ENCODE measurements around the gene ZFYVE21. TPM values are rescaled to one million over a fixed set of nuclear protein-coding genes. Genes with fewer than 3 reads are reported as not detected.

ZFYVE21 gene
- total RNA-seq, 1 donor from 2014 or later = 53.9 TPM

DNA sequence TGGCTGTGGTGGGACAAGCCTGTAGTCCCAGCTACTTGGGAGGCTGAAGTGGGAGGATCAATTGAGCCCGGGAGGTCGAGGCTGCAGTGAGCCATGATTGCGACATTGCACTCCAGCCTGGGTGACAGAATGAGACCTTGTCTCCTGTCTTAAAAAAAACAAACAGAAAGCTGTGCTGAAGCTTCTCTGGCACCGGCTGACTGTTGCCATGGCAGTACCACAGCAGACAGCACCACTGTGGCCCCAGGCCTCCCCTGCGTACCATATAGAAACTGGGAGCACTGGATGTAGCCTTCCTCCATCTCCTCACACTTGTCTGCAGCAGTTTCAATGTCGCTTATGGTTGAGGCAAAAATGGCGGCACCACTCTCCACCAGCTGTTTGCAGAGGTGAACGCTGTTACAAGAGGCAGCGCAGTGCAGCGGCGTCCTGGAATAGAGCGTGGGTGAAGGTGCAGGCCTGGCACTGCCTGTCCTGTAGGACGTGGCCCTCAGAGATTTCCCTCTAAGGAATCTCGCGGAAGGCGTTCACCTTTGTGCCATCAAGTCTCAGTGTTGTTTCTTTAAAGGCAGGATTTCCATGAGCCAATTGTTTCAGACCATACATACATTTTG is 21.9 kb downstream of the ZFYVE21 start:
- Histone ChIP-seq H3K27me3 (ENCODE audit: control insufficient read depth, insufficient read depth, low read length) (no peaks in the 10 kb centered on the region), H3K36me3 (ENCODE audit: control insufficient read depth, insufficient read depth, low read length) (peaks cover 3% of the 10 kb centered on the region), H3K4me3 (ENCODE audit: low read depth, low read length) (no peak overlapping the region)
- no peak for DNase-seq (ENCODE audit: low read depth)
- TF ChIP-seq, protein P1, sequence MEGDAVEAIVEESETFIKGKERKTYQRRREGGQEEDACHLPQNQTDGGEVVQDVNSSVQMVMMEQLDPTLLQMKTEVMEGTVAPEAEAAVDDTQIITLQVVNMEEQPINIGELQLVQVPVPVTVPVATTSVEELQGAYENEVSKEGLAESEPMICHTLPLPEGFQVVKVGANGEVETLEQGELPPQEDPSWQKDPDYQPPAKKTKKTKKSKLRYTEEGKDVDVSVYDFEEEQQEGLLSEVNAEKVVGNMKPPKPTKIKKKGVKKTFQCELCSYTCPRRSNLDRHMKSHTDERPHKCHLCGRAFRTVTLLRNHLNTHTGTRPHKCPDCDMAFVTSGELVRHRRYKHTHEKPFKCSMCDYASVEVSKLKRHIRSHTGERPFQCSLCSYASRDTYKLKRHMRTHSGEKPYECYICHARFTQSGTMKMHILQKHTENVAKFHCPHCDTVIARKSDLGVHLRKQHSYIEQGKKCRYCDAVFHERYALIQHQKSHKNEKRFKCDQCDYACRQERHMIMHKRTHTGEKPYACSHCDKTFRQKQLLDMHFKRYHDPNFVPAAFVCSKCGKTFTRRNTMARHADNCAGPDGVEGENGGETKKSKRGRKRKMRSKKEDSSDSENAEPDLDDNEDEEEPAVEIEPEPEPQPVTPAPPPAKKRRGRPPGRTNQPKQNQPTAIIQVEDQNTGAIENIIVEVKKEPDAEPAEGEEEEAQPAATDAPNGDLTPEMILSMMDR (IDR thresholded peaks at IDR 0.05; ENCODE audit: insufficient read depth, low read length, poor library complexity, severe bottlenecking) = no peak

GRCh38 chr14:103738166-103738565 is 22.6 kb downstream of the ZFYVE21 start:
- peaks cover 2% of the 10 kb centered on the region for H3K36me3 ChIP-seq (ENCODE audit: control insufficient read depth, insufficient read depth, low read length)
- DNase-seq (ENCODE audit: low read depth) = no peak

DNA sequence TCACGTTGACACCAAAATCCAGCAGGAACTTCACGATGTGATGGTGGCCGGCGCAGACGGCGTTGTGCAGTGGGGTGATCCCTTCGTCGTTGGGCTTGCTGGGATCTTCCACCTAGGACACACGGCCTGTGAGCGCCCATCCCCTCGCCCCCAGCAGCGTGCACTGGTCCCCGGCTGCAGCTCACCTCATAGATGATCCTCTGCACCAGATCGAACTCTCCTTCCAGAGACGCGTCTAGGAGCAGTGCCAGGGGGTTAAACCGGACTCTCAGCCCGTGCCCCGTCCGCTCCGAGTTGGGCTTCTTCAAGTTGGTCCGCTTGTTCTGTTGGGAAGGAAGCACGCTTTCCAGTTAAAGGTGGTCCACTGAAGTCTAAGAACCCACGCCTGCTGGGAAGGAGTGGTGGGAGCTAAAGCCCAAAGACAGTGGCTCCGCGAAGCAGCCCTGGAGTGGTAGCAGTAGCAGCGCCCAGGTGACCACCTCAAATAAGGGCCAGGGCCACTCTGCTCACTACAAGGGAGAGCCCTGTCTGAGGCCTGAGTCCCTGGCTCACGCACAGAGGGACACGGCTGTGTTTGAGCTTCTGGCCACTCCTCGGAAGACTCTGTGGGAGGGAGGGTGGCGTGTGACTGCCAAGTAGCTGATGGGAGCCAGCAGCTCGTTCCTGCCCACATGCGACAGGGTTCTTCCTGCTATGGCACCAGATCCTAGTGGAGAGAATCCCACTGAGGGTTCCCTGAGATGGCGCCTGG is 23.3 kb downstream of the ZFYVE21 start:
- DNase-seq (ENCODE audit: low read depth) = no peak
- peaks cover 2% of the 10 kb centered on the region for H3K36me3 ChIP-seq (ENCODE audit: control insufficient read depth, insufficient read depth, low read length)
- TF ChIP-seq, protein P1 (IDR thresholded peaks at IDR 0.05; ENCODE audit: insufficient read depth, low read length, poor library complexity, severe bottlenecking) = no peak
- no peaks in the 10 kb centered on the region for H3K27me3 ChIP-seq (ENCODE audit: control insufficient read depth, insufficient read depth, low read length)
- H3K4me3 ChIP-seq (ENCODE audit: low read depth, low read length) = no peak overlapping the region

More at GRCh38 chr14:103738166-103738565, 22.6 kb downstream of the ZFYVE21 start:
- TF ChIP-seq, protein P1 (IDR thresholded peaks at IDR 0.05; ENCODE audit: insufficient read depth, low read length, poor library complexity, severe bottlenecking) = no peak
- no peak overlapping the region for H3K4me3 ChIP-seq (ENCODE audit: low read depth, low read length)
- H3K27me3 ChIP-seq (ENCODE audit: control insufficient read depth, insufficient read depth, low read length) = no peaks in the 10 kb centered on the region

DNA sequence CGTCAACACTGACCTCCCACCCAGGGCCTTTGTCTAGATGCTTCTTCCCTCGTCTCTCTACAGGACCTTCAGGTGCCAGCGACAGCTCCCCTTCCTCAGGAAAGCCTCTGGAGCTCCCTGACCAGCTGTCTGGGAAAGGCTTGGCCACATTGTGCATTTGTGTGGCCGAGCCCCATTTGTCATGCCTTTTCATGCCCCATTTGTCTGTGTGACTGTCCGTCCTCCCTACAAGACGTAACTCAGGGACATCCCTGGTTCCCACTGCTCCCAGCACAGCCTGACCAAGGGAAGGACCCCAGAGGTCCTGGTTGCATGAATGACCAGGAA is 23.8 kb downstream of the ZFYVE21 start:
- DNase-seq (ENCODE audit: low read depth) = no peak
- Histone ChIP-seq H3K36me3 (ENCODE audit: control insufficient read depth, insufficient read depth, low read length) (peaks cover 2% of the 10 kb centered on the region), H3K27me3 (ENCODE audit: control insufficient read depth, insufficient read depth, low read length) (no peaks in the 10 kb centered on the region), H3K4me3 (ENCODE audit: low read depth, low read length) (no peak overlapping the region)
- TF ChIP-seq, protein P1 (IDR thresholded peaks at IDR 0.05; ENCODE audit: insufficient read depth, low read length, poor library complexity, severe bottlenecking) = no peak

GRCh38 chr14:103739793-103740501 is 24.3 kb downstream of the ZFYVE21 start:
- Histone ChIP-seq H3K27me3 (ENCODE audit: control insufficient read depth, insufficient read depth, low read length) (no peaks in the 10 kb centered on the region), H3K36me3 (ENCODE audit: control insufficient read depth, insufficient read depth, low read length) (peaks cover 2% of the 10 kb centered on the region)

More at GRCh38 chr14:103739793-103740501, 24.3 kb downstream of the ZFYVE21 start:
- no peak for DNase-seq (ENCODE audit: low read depth)
- TF ChIP-seq, protein P1 (IDR thresholded peaks at IDR 0.05; ENCODE audit: insufficient read depth, low read length, poor library complexity, severe bottlenecking) = no peak
- no peak overlapping the region for H3K4me3 ChIP-seq (ENCODE audit: low read depth, low read length)
